ENCODE results near the gene HIRA.

GRCh38 chr22:19378344-19378674 lies 53.2 kb downstream of the HIRA start:
- TF ChIP-seq, protein P1, sequence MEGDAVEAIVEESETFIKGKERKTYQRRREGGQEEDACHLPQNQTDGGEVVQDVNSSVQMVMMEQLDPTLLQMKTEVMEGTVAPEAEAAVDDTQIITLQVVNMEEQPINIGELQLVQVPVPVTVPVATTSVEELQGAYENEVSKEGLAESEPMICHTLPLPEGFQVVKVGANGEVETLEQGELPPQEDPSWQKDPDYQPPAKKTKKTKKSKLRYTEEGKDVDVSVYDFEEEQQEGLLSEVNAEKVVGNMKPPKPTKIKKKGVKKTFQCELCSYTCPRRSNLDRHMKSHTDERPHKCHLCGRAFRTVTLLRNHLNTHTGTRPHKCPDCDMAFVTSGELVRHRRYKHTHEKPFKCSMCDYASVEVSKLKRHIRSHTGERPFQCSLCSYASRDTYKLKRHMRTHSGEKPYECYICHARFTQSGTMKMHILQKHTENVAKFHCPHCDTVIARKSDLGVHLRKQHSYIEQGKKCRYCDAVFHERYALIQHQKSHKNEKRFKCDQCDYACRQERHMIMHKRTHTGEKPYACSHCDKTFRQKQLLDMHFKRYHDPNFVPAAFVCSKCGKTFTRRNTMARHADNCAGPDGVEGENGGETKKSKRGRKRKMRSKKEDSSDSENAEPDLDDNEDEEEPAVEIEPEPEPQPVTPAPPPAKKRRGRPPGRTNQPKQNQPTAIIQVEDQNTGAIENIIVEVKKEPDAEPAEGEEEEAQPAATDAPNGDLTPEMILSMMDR (IDR thresholded peaks at IDR 0.05), result no peak
- TF ChIP-seq POLR2A (IDR thresholded peaks at IDR 0.05) (no peak), EP300 (IDR thresholded peaks at IDR 0.05) (no peak)
